HG03354 (cell line): Measurements from ENCODE around the gene GPR84.

Experiments used
- ATAC-seq: cut with Tn5 transposase; IDR thresholded peaks from one replicate; pipeline ENCODE4 v1.9.1; 2021; ENCODE audit warnings: mild to moderate bottlenecking; ENCODE audit not compliant: unreplicated experiment, poor library complexity, severe bottlenecking

GPR84 gene

DNA sequence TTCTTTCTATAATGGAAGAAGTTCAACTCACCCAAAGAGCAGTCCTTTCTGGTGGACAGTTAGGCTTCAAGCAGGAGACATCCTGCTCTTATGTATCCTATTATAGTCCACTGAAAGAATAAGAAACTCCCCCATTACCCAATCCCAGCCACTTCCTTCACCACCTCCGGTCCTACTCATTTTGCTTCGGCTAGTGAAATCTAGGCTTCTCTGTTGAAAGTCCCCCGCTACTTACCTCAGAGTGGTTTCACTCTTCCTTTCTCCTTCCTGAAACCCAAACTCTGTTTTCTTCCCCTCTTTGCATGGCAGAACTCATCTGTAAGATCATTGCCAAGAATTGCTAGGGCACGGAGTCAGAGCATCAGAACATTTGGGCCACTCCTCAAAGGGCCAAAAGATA is at the start of gene GPR84:
TSS of gene GPR84 (minus strand) at position 74 of the 400 bp plus-strand sequence. CDS start 635 bp downstream, outside the sequence.
- ATAC-seq = peak; percentile 41

DNA sequence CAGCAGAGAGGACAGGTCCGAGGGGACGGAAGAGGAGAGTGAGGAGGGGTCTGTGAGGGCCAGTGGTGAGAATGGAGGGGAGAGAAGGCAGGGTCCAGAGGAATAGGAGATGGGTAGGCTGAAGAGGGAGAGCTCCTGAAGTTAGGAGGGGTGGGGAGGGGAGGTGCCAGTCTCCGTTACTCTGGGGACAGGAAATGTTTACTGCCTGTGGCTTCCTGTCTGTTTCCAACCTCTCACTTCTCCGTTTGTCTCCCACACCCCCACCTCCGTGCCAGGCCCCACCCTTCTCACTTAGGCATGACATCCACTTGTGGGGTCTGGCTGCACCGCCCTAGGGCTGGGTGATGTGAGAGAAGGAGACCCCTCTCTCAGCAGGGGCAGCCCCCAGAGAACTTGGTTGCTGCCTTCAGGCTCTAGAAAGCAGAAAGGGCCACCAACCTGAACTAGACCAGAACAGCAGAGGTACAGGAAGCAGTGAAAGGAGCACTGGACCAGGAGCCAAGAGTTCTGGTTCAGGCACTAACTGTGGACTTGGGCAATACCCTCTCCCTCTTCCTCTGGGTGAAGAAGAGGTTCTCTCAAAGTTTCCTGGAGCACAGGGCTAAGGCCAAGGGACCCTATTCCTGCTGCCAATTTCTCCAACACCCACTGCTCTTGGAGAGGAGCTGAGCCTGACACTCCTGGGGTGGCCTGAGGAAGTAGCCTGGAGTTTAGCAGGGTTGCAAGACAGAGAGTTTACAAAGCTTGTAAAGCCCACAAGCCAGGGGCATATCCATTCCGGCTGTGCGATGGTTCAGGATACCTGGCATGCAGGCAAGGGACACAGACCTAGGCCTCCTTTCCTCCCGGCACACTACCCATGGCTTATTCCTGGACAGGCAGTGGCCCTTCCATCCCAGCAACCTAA is 49.3 kb upstream of the GPR84 start:
- ATAC-seq = peak; percentile 69

DNA sequence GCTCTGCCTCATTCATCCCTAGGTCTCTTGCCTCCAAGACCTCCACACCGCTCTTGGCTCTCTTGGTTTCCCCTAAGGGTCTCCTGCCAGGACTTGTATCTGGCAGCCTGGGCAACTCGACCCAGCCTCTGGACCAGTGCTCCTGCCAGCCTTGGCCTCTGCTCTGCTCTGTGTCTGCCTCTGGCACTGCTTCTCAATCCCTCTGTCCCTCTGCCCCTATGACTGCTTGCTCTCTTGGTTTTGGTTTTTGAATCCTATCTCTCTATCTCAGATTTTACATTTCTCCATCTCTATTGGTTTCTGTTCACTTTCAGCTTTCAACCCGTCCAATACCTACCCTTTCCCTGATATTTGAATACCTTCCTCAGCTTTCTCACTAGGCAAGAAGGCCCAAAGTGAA is 48.5 kb upstream of the GPR84 start:
- ATAC-seq = peak; percentile 51

DNA sequence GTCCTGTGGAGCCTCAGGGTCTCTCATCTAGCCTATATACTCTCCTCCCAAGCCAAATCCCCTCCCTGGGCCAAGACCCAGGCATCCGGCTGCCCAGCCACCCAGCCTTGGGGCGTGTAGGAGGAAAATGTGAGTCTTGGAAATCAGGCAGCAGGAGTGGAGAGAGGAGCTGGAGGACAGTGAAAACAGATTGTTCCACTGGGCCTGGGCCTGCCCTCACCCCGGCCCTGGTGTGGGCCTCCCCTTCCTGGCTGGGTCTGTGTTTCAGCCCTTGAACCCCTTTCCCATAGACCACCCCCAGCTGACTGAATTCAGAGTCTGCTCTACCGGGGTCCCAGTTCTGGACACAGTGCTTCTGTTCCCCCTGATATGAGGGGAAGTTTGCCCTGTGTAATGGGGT is 48.1 kb upstream of the GPR84 start:
- no peak for ATAC-seq

DNA sequence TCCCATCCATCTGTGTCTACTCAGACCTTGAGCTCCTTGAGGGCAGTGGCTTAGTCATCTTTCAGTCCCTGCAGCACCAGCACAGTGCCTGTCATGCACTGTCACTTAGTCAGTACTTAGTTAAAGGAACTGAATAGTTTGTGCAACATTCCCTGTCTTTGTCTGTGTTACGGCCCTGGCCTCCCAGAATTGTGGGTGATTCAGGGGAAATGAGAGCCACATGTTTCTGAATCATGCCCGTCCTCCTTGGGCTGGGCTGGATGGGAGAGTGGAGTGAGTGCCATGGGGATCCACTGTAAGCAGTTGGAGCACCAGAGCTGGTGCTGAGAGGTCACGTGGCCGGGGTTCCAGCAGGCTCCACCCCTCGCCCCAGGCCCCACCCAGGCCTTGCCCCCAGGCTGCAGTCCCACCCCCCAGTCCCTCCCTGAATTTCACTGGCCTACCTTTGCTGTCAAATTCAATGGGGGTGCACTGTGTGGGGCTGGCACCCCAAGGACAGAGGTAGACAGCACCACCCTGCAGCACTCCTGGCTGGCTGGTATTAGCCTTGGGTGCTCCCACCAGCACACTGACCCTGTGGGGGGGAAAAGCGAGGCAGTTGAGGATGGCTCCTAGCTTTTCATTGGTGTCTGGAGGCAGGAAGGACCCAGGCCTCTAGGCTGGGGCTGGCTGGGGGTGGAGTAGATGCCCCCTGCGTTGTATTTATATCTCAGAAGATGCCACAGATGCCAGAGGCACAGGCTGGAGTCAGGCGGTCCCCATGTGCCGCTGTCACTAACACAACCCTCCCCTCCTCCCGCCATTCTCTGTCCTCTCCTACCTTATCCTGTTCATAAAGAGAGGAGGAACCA is 47.3 kb upstream of the GPR84 start:
- no peak for ATAC-seq

GRCh38 chr12:54409267-54409666 is 45.0 kb upstream of the GPR84 start:
- no peak for ATAC-seq

DNA sequence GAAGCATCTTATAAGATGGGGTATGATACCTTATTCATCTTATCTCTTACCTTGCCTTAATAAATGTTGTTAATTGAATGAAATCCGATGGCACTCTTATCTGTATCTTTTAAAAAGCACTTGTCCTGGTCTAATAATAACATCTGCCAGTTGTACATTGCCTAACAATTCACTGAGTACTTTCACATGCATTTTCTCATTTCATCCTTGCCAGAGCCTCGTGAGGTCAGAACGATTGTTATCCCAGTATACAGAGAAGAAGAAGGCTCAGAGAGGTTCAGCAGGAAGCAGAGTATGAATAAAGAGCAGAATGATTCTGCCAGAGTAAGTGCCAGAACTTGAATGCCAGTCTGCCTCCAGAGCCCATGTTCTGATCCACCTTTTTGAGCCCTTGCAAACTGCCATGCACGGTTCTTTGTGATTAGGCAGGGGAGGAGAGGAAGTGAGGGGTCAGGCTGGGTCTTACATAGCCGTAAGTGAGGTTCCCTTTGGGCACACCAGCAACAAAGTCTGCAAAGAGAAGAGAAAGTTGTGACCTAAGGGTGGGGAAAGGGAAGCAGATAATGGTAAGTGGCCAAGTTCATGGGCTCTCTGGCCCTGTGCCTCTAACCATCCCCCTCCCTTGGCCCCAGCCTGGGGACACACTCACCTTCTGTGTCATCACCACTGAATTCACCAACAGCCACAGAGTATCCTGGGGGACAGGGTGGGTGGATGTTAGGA is 43.1 kb upstream of the GPR84 start:
- no peak for ATAC-seq

GRCh38 chr12:54405573-54405972 is 41.3 kb upstream of the GPR84 start:
- no peak for ATAC-seq

DNA sequence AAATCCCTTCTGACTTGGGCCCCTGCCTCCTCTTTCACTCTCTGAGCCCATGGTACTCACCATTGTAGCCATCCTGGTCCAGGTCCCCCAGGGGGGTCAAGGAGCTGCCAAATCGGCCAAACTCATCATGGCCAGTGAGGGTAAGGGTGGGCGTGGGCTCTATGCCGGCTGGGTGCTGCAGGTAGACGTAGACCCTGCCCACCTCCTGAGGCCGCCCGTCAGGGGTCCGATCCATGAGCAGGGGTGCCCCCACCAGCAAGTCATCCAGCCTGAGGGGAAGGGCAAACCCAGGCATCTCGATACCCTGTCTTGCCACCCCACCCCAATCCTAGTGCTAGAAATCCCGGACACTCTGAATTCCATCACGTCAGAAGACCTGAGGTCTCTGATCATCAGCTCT is 40.8 kb upstream of the GPR84 start:
- no peak for ATAC-seq

DNA sequence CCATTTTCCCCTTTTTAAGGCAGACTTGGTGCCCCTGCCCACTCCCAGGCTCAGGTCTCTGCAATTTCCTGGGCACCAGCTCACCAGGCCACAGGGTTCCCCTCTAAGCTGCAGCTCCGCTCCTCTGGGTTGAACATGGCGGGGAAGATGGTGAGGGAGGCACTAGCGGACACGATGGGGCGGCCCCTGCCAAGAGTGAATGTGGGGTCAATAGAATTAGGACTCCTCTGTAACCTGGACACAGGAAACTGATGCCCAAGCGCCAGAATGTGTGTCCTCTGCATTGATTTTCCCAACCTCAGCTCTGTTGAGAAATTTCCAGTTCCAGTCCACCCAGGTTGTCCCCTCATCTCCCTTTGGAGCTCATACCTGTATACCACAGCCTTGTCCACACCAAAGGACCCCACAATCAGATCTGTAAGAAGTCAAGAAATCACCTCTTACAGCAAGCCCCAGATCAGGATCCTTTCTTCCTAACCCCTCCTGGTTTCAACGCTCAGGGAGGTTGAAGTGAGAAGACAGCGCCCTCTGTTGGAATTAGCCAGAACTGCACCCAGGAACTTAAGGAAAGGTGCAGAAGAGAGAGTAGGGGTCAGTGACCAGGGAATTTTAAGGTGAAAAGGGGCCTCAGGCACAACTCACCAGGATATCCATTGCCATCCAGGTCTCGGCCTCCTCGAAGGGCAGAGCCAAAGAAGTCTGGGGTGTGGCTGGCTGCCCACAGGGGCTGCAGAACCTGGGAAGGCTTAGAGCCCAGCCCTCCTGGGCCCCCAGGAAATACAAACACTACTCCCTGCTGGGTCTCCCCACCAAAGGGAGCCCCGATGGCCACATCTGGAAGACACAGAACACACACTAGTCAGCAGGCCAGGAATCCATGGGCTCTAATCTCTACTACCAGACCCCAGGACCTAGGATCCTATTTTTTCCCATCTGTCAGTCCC is 40.0 kb upstream of the GPR84 start:
- no peak for ATAC-seq

GRCh38 chr12:54401119-54401518 is 36.8 kb upstream of the GPR84 start:
- ATAC-seq = no peak

DNA sequence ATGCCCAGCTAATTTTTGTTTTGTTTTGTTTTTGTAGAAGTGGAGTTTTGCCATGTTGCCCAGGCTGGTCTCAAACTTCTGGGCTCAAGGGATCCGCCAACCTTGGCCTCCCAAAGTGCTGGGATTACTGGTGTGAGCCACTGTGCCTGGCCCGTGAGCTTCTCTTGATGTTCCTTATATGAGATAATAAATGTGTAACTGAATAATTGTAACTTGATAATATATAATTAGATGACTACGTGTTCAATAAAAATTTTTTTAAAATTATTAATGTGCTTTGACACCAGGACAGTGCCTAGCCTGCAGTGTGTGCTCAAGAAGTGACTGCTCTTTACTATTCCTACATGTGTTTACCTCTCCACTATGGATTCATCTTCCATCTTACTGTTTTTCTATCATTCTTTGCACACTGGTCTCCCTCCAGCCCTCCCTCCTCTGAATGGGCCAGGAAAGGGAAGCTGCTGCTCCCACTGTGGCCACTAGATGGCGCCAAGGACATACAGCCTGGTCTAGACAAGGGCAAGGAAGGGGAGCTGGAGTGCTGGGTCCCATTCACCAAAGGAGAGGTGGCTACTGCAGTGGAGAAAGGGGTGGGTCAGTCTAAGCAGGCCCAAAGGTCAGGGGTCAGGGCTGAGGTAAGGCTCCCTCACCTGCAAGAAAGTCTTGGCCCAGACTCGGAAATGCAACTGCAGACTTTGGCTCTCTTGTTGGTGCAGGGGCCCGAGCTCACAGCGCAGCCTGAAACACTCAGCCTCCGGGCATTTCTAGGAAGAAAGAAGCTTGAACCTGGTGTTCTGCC is 34.9 kb upstream of the GPR84 start:
- ATAC-seq = peak; percentile 88

GRCh38 chr12:54398218-54398617 is 33.9 kb upstream of the GPR84 start:
- ATAC-seq = no peak

DNA sequence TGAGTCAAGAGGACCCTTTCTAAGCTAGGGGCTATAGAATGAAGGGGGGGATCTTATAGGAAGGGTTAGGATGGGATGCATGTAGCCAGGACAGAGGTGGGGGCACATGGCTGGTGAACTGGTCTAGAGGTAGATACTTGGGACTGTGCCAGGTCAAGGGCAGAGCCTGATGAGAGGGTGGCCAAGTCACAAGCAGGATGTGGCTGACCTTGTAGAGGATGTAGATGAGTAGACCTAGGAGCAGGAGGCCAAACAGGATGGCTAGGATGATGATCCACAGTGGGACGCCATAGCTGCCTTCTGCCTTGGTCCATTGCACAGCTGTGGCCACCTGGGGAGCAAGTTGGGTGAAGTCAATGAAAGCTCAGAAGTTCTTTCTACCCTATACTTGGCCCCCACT is 32.9 kb upstream of the GPR84 start:
- ATAC-seq = no peak

DNA sequence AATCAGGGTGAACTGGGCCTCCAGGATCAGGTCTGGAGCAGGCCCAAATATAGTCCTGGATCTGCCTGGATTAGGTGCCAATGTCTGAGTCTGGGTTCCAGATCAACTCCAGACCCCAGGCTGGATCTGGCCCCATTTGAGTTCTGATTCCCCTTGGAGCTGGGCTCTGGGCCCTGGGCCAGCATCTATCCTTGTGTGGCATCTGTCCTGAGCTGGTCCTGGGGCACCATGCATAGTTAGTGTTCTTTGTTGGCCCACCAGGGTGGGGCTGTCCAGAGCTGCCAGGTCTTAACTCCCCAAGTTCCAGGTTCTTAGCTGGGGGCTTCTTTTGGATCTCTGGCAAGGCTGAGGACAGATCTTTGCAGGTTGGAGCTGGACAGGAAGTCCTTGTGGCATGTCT is 31.3 kb upstream of the GPR84 start:
- ATAC-seq = no peak

DNA sequence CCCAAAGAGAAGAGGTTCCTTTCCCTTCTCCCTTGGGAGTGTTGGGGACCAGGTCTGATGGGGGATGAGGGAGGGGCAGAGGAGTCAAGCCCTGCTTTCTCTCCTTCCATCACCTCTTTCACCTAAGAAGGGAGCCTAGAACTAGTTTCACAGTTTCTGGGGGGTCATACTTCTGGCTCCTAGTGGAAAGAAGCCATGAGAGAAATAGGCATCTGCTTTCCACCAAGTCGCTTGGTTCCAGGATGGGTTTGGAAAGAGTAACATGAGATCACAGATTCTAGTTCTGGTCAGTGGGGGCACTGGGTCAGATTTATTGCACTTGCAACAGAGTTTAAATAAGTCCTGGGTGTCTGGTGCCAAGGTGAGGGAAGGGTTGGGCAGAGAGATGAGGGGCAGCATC is 30.7 kb upstream of the GPR84 start:
- no peak for ATAC-seq

DNA sequence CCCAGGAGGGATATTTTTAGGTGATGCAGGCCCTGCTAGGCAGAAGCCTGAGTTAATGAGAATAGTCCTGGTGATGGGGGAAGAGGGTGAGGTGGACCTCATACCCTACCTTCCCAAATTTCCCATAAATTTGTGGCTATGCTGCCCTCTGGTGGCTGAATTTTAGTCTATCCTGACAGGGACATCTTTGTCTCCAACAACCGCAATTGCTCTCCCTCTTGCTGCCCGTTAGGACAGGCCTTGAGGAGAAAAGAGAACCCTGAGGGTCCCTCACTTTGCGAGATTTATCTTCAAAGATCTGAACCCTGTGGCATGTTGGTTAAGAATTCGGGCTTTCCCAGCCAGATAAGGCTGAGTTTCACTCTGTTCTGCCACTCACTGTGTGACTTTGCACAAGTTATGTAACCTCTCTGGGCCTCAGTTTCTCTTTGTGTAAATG is 30.0 kb upstream of the GPR84 start:
- ATAC-seq = no peak

GRCh38 chr12:54393743-54394142 is 29.5 kb upstream of the GPR84 start:
- no peak for ATAC-seq
